Measurements from ENCODE around the gene C1orf146. TPM values are rescaled to one million over a fixed set of nuclear protein-coding genes. Genes with fewer than 3 reads are reported as not detected.

The C1orf146 gene, protein sequence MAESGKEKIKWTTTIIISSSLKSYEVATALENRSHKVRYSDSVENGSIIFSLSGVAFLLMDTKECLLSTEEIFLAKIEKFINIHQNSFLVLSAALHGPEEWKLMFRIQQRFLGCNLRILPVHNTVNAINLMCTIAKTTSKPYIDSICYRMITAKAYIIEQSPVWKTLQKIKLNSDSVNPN
- total RNA-seq (2022) (not detected in 2 replicates), Bru-seq, nascent RNA (percentile 8 among the genes with signal in this experiment), BruChase-seq, experiment 1, labeled RNA remaining after a 6-hour chase (percentile 3 among the genes with signal in this experiment), BruChase-seq, experiment 2, labeled RNA remaining after a 2-hour chase (percentile 3 among the genes with signal in this experiment)
- long read RNA-seq: 0 reads

DNA sequence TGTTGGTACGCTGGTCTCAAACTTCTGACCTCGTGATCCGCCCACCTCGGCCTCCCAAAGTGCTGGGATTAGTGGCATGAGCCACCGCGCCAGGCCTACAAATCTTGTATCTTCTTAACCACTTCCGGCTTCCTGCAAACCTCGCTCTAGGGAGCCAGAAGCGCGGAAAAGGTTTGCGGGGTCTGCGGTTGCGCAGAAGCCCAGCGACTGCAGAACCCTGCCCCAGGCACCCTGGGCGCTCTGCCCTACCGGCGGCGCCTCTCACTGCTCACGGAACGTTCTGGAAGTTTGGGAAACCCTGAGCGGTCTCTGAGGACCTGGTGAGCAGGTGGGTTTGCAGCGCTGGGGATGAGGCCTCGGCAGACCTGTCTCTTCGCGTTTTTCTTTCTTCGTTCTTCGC lies at the start of gene C1orf146:
TSS of gene C1orf146 (plus strand) at position 195 of the 400 bp plus-strand sequence. CDS start 13,506 bp downstream, outside the sequence.
- CTCF ChIA-PET: no interaction called here
- Mint-ChIP-seq H3K27me3 (ENCODE audit: unreplicated experiment) (no peaks in the 10 kb centered on the region), H3K27ac (ENCODE audit: unreplicated experiment) (no peak within 1 kb of the TSS), H3K36me3 (ENCODE audit: insufficient read depth, unreplicated experiment) (no peaks in the 10 kb centered on the region), H3K4me3 (ENCODE audit: low read depth, unreplicated experiment) (no peak within 1 kb of the TSS), H3K4me1 (ENCODE audit: low read depth, unreplicated experiment) (no peaks in the 10 kb centered on the region), H3K9me3 (ENCODE audit: low read depth, unreplicated experiment) (peaks cover 3% of the 10 kb centered on the region)
- TF ChIP-seq, protein P1, sequence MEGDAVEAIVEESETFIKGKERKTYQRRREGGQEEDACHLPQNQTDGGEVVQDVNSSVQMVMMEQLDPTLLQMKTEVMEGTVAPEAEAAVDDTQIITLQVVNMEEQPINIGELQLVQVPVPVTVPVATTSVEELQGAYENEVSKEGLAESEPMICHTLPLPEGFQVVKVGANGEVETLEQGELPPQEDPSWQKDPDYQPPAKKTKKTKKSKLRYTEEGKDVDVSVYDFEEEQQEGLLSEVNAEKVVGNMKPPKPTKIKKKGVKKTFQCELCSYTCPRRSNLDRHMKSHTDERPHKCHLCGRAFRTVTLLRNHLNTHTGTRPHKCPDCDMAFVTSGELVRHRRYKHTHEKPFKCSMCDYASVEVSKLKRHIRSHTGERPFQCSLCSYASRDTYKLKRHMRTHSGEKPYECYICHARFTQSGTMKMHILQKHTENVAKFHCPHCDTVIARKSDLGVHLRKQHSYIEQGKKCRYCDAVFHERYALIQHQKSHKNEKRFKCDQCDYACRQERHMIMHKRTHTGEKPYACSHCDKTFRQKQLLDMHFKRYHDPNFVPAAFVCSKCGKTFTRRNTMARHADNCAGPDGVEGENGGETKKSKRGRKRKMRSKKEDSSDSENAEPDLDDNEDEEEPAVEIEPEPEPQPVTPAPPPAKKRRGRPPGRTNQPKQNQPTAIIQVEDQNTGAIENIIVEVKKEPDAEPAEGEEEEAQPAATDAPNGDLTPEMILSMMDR (IDR thresholded peaks at IDR 0.05; ENCODE audit: unreplicated experiment): no peak
- BruUV-seq (replicated peaks): no TSS peak
- DNase-seq: no peak
- intact Hi-C loops (cut with micrococcal nuclease; ENCODE audit: unreplicated experiment): no loop called here

DNA sequence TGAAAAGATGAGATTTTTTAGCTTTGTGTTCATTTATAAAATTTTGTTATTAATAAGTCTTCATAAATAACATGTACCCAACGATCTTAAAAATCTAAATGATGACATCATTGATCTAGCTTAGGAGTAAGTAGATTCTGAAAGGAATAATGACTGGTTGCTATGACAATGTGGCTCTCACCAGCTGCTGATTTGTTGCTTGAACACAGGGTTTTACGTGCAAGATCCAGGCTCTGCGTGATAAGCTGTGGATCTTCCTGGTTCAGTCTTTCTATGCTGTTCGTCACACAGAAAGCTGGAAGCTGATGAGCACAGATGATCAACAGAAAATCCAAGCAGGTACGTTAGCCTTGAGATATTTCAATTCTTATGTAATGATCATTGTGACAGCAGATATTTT lies 49.1 kb upstream of the C1orf146 start:
- Mint-ChIP-seq H3K27me3 (ENCODE audit: unreplicated experiment) (no peaks in the 10 kb centered on the region), H3K9me3 (ENCODE audit: low read depth, unreplicated experiment) (no peaks in the 10 kb centered on the region), H3K36me3 (ENCODE audit: insufficient read depth, unreplicated experiment) (no peaks in the 10 kb centered on the region), H3K4me3 (ENCODE audit: low read depth, unreplicated experiment) (no peak overlapping the region), H3K27ac (ENCODE audit: unreplicated experiment) (no peak overlapping the region), H3K4me1 (ENCODE audit: low read depth, unreplicated experiment) (no peaks in the 10 kb centered on the region)
- intact Hi-C loops (cut with micrococcal nuclease; ENCODE audit: unreplicated experiment): no loop called here
- TF ChIP-seq, protein P1 (IDR thresholded peaks at IDR 0.05; ENCODE audit: unreplicated experiment): no peak
- no TSS peak for BruUV-seq (replicated peaks)
- DNase-seq: no peak
- CTCF ChIA-PET: no interaction called here

DNA sequence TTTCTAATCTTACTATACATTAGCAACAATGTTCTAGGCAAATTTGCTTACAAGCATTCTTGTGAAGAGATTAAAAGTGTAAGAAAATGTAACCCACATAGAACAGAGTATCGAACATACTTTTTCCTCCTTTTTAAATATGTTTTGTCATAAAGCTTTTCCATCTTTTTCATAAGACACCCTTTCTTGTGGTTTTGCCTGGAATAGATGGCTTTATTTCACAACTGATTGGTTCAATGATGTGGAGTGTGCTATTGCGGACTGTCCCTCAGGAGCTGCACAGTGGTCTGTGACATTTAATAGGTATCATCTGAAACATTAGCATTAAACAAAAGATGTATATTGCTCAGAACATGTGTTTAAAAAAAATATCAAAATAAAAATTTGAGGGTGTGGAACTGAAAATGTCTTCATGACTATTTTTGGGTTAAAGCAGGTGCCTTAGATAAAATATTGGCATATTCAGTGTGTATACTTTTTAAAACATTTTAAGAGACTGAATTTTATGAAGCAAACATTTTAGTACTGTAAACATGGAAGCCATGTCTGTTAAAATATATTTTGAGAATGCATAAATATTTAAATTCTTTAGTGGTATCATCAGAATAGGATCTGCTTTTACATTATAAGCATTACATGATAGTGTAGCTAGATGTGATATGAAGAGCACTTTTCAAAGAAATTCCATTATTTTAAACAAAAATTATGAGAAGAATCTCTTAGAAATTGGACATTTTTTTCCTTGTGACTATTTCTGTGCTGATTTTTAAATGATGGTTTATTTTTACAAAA lies 48.3 kb upstream of the C1orf146 start:
- Mint-ChIP-seq H3K27ac (ENCODE audit: unreplicated experiment) (no peak overlapping the region), H3K27me3 (ENCODE audit: unreplicated experiment) (no peaks in the 10 kb centered on the region), H3K36me3 (ENCODE audit: insufficient read depth, unreplicated experiment) (no peaks in the 10 kb centered on the region), H3K4me3 (ENCODE audit: low read depth, unreplicated experiment) (no peak overlapping the region), H3K9me3 (ENCODE audit: low read depth, unreplicated experiment) (no peaks in the 10 kb centered on the region), H3K4me1 (ENCODE audit: low read depth, unreplicated experiment) (no peaks in the 10 kb centered on the region)
- CTCF ChIA-PET: no interaction called here
- BruUV-seq (replicated peaks): no TSS peak
- TF ChIP-seq, protein P1 (IDR thresholded peaks at IDR 0.05; ENCODE audit: unreplicated experiment): no peak
- intact Hi-C loops (cut with micrococcal nuclease; ENCODE audit: unreplicated experiment): no loop called here
- DNase-seq: no peak

DNA sequence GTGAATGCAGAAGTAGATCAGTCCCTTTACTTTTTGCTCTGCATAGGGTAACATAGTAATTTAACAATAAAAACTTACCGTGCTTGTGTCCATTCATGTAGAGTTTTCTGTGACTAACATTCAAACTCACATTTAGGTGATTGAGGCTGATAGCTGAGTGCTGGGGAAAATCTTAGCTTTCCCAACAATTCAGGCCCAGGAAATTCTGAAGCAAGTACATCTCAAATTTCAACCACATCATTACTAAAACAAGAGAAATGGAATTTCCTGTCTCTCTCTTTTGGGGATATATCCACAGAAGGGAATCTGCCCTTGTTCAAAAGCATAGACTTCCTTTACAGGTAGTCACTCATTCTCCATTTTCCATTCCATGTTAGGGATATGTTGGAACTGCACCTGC lies 33.1 kb upstream of the C1orf146 start:
- no peak for DNase-seq
- H3K36me3 Mint-ChIP-seq (ENCODE audit: insufficient read depth, unreplicated experiment): no peaks in the 10 kb centered on the region
- H3K4me1 Mint-ChIP-seq (ENCODE audit: low read depth, unreplicated experiment): no peaks in the 10 kb centered on the region
- intact Hi-C loops (cut with micrococcal nuclease; ENCODE audit: unreplicated experiment): no loop called here
- H3K4me3 Mint-ChIP-seq (ENCODE audit: low read depth, unreplicated experiment): no peak overlapping the region
- CTCF ChIA-PET: no interaction called here
- no peaks in the 10 kb centered on the region for H3K27me3 Mint-ChIP-seq (ENCODE audit: unreplicated experiment)
- TF ChIP-seq, protein P1 (IDR thresholded peaks at IDR 0.05; ENCODE audit: unreplicated experiment): no peak
- H3K27ac Mint-ChIP-seq (ENCODE audit: unreplicated experiment): no peak overlapping the region
- no TSS peak for BruUV-seq (replicated peaks)
- no peaks in the 10 kb centered on the region for H3K9me3 Mint-ChIP-seq (ENCODE audit: low read depth, unreplicated experiment)

Measured in Calu3 (cell line).